GM23338 (cell line): ENCODE results near the gene AZU1. TPM values are rescaled to one million over a fixed set of nuclear protein-coding genes. Genes with fewer than 3 reads are reported as not detected.

Experiments
- ATAC-seq: fragments of 200-7000 bp; cut with Tn5 transposase; 3 replicates; pipeline ENCODE4 v1.9.1; 2020
- DNase-seq: peaks from one replicate; pipeline ENCODE4 v3.0.0-alpha.2; 2015; ENCODE audit warnings: low spot score
- H2AFZ ChIP-seq: fragments of 200-600 bp; sonication (generic); 2 replicates; pipeline ENCODE4 v1.8.0; 2016; ENCODE audit warnings: antibody characterized with exemption, mild to moderate bottlenecking, moderate library complexity
- H3F3A ChIP-seq: fragments of 200-600 bp; sonication (generic); replicated peaks from 2 replicates; pipeline ENCODE4 v1.8.0; 2017; ENCODE audit warnings: antibody characterized with exemption, mixed run types, low read depth
- H3K27ac ChIP-seq: fragments of 200-600 bp; sonication (generic); 2 replicates; pipeline ENCODE4 v1.6.1; 2016; ENCODE audit warnings: low read depth
- H3K27me3 ChIP-seq: fragments of 200-600 bp; sonication (generic); 2 replicates; pipeline ENCODE4 v1.8.0; 2016; ENCODE audit warnings: mild to moderate bottlenecking, mixed run types, moderate library complexity; ENCODE audit not compliant: insufficient read depth
- H3K36me3 ChIP-seq: fragments of 200-600 bp; sonication (generic); 2 replicates; pipeline ENCODE4 v1.8.0; 2016; ENCODE audit warnings: mild to moderate bottlenecking; ENCODE audit not compliant: insufficient read depth
- H3K4me1 ChIP-seq: fragments of 200-600 bp; sonication (generic); 2 replicates; pipeline ENCODE4 v1.8.0; 2016; ENCODE audit warnings: mild to moderate bottlenecking, moderate library complexity; ENCODE audit not compliant: insufficient read depth
- H3K4me2 ChIP-seq: fragments of 200-600 bp; sonication (generic); 2 replicates; pipeline ENCODE4 v1.7.1; 2017; ENCODE audit warnings: mixed run types
- H3K4me3 ChIP-seq: fragments of 200-600 bp; sonication (generic); 2 replicates; pipeline ENCODE4 v1.6.1; 2016; ENCODE audit warnings: mixed run types
- H3K79me2 ChIP-seq: fragments of 200-600 bp; sonication (generic); replicated peaks from 2 replicates; pipeline ENCODE4 v1.8.0; 2017; ENCODE audit warnings: mild to moderate bottlenecking; ENCODE audit not compliant: insufficient read depth
- H3K9me2 ChIP-seq: fragments of 200-600 bp; sonication (generic); 2 replicates; pipeline ENCODE4 v1.8.0; 2017; ENCODE audit not compliant: insufficient read depth
- H4K20me1 ChIP-seq: fragments of 200-600 bp; sonication (generic); replicated peaks from 2 replicates; pipeline ENCODE4 v1.8.0; 2017; ENCODE audit warnings: mild to moderate bottlenecking; ENCODE audit not compliant: insufficient read depth
- H3K27ac Mint-ChIP-seq: 2 replicates; pipeline ENCODE4 v1.8.0; 2020; ENCODE audit warnings: inconsistent platforms, mild to moderate bottlenecking, moderate library complexity, mixed read lengths
- H3K27me3 Mint-ChIP-seq: 3 replicates; pipeline ENCODE4 v1.8.0; 2022; ENCODE audit warnings: low read depth, mild to moderate bottlenecking, moderate library complexity, mixed read lengths, inconsistent platforms; ENCODE audit not compliant: insufficient read depth, poor library complexity
- H3K36me3 Mint-ChIP-seq: 3 replicates; pipeline ENCODE4 v1.8.0; 2021; ENCODE audit warnings: low read depth, mild to moderate bottlenecking, inconsistent platforms, moderate library complexity, mixed read lengths
- H3K4me1 Mint-ChIP-seq: 3 replicates; pipeline ENCODE4 v1.8.0; 2020; ENCODE audit warnings: mild to moderate bottlenecking, inconsistent platforms, mixed read lengths
- H3K4me3 Mint-ChIP-seq: 3 replicates; pipeline ENCODE4 v1.8.0; 2021; ENCODE audit warnings: moderate library complexity, mild to moderate bottlenecking, inconsistent platforms, mixed read lengths
- H3K9me3 Mint-ChIP-seq: 3 replicates; pipeline ENCODE4 v1.8.0; 2020; ENCODE audit warnings: moderate library complexity, mild to moderate bottlenecking, inconsistent platforms, mixed read lengths
- CREB1 ChIP-seq: fragments of 250-450 bp; sonication (Bioruptor Pico); IDR thresholded peaks from 2 replicates; pipeline ENCODE4 v1.5.0; 2020; ENCODE audit warnings: low read depth, mild to moderate bottlenecking, moderate library complexity
- ETS1 ChIP-seq: IDR thresholded peaks from 2 replicates; pipeline ENCODE4 v1.6.1; 2016; ENCODE audit warnings: antibody characterized with exemption
- EZH2 ChIP-seq: fragments of 200-600 bp; sonication (generic); IDR thresholded peaks from one replicate; pipeline ENCODE4 v1.8.0; 2017; ENCODE audit warnings: antibody characterized with exemption, mild to moderate bottlenecking, low read depth; ENCODE audit not compliant: unreplicated experiment
- EZH2phosphoT487 ChIP-seq: fragments of 200-600 bp; sonication (generic); IDR thresholded peaks from one replicate; pipeline ENCODE4 v1.8.1; 2018; ENCODE audit warnings: antibody characterized with exemption; ENCODE audit not compliant: unreplicated experiment
- JUNB ChIP-seq: IDR thresholded peaks from one replicate; pipeline ENCODE4 v1.6.1; 2016; ENCODE audit warnings: antibody characterized with exemption; ENCODE audit not compliant: unreplicated experiment
- NANOG ChIP-seq: IDR thresholded peaks from 2 replicates; pipeline ENCODE4 v1.6.1; 2016; ENCODE audit warnings: antibody characterized with exemption, borderline replicate concordance
- POLR2AphosphoS5 ChIP-seq: IDR thresholded peaks from 2 replicates; pipeline ENCODE4 v1.6.1; 2016; ENCODE audit warnings: antibody characterized with exemption, low read depth
- REST ChIP-seq: IDR thresholded peaks from one replicate; pipeline ENCODE4 v1.6.1; 2018; ENCODE audit warnings: antibody characterized with exemption; ENCODE audit not compliant: unreplicated experiment
- STAT1 ChIP-seq: IDR thresholded peaks from one replicate; pipeline ENCODE4 v1.6.1; 2016; ENCODE audit warnings: antibody characterized with exemption; ENCODE audit not compliant: unreplicated experiment
- ZNF114 ChIP-seq: fragments of 250-450 bp; sonication (Bioruptor Pico); IDR thresholded peaks from 2 replicates; pipeline ENCODE4 v1.5.0; 2020; ENCODE audit warnings: mild to moderate bottlenecking, moderate library complexity
- ZNF331 ChIP-seq: fragments of 250-450 bp; sonication (Bioruptor Pico); IDR thresholded peaks from 2 replicates; pipeline ENCODE4 v1.5.0; 2020; ENCODE audit warnings: low read depth, mild to moderate bottlenecking, moderate library complexity
- ZNF462 ChIP-seq: fragments of 250-450 bp; sonication (Bioruptor Pico); IDR thresholded peaks from 2 replicates; pipeline ENCODE4 v1.5.0; 2020; ENCODE audit warnings: mild to moderate bottlenecking, moderate library complexity
- polyA plus RNA-seq: library from polyadenylated mRNA; unstranded; fragments of >200 nt; fragmentation: Nextera tagmentation; extraction: Ambion mirVana; gene quantifications from 2 replicates; pipeline ENCODE4 v1.2.1, GENCODE V29; 2016
- total RNA-seq: library from RNA; depleted of rRNA; stranded (reverse); fragments of >200 nt; shearing (Covaris generic); gene quantifications from 2 replicates; pipeline ENCODE4 v1.2.3, GENCODE V29; 2014
- TF ChIP-seq, protein P1 (sequence below), 2 experiments: fragments of 200-600 bp in 1 of 2; sonication (generic) in 1 of 2; conservative IDR thresholded peaks; 2 replicates each; pipeline versions ENCODE4 v1.5.1 to v1.6.1; 2016 to 2017; ENCODE audit warnings: antibody characterized with exemption in 2 of 2, low read depth in 2 of 2, mild to moderate bottlenecking in 2 of 2, moderate library complexity in 1 of 2

The AZU1 gene
- total and polyA plus RNA-seq, 2 experiments from 2014 or later = 0.78 to 1.4 TPM

DNA sequence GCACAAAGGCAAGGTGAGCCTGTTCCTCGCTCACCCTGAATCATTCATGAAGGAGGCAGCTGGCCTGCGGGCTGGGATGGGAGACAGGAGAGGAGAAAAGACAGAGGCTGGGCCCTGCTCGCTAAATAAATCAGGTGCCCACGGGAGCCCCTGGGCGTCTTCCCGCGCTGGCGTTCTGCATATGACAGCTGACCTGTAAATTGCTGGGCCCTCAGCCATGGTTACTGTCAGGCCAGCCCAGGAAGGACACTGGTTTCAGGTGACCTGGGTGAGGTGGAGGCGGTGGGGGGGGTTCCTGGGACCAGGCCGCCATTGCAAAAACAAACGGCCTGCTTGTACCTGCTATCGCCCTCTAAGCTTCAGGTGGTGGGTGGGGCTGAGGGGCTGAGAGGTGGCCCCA is 33.8 kb upstream of the AZU1 start:
- H3K4me2 ChIP-seq = no peak overlapping the region
- ATAC-seq (no peak), DNase-seq (peak; percentile 7)
- H2AFZ ChIP-seq = no peak overlapping the region
- H3K36me3 Mint-ChIP-seq = peaks cover 6% of the 10 kb centered on the region
- H3K4me1 ChIP-seq = peaks cover 35% of the 10 kb centered on the region
- H3K27ac Mint-ChIP-seq = no peak overlapping the region
- peaks cover 26% of the 10 kb centered on the region for H3F3A ChIP-seq
- H3K4me3 Mint-ChIP-seq = no peak overlapping the region
- H3K36me3 ChIP-seq = no peaks in the 10 kb centered on the region
- H3K27ac ChIP-seq = peak overlapping the region; percentile 70; the same call in 1 of the 2 replicates
- H4K20me1 ChIP-seq = peaks cover 4% of the 10 kb centered on the region; the same call in 1 of the 2 replicates
- no peaks in the 10 kb centered on the region for H3K9me3 Mint-ChIP-seq
- H3K79me2 ChIP-seq = peaks cover 13% of the 10 kb centered on the region
- no peaks in the 10 kb centered on the region for H3K9me2 ChIP-seq
- TF ChIP-seq EZH2 (no peak), POLR2AphosphoS5 (no peak), ZNF331 (no peak), JUNB (no peak), ZNF114 (CRISPR knock-in tag) (no peak), ZNF462 (CRISPR knock-in tag) (no peak), NANOG (no peak), EZH2phosphoT487 (no peak), CREB1 (CRISPR knock-in tag) (no peak), REST (no peak), ETS1 (no peak), STAT1 (no peak)
- TF ChIP-seq, protein P1, sequence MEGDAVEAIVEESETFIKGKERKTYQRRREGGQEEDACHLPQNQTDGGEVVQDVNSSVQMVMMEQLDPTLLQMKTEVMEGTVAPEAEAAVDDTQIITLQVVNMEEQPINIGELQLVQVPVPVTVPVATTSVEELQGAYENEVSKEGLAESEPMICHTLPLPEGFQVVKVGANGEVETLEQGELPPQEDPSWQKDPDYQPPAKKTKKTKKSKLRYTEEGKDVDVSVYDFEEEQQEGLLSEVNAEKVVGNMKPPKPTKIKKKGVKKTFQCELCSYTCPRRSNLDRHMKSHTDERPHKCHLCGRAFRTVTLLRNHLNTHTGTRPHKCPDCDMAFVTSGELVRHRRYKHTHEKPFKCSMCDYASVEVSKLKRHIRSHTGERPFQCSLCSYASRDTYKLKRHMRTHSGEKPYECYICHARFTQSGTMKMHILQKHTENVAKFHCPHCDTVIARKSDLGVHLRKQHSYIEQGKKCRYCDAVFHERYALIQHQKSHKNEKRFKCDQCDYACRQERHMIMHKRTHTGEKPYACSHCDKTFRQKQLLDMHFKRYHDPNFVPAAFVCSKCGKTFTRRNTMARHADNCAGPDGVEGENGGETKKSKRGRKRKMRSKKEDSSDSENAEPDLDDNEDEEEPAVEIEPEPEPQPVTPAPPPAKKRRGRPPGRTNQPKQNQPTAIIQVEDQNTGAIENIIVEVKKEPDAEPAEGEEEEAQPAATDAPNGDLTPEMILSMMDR (conservative IDR thresholded peaks at IDR 0.05; ENCODE audit: low read depth in 2 of 2) = no peak
- no peak overlapping the region for H3K4me3 ChIP-seq
- peaks cover 31% of the 10 kb centered on the region for H3K4me1 Mint-ChIP-seq
- H3K27me3 Mint-ChIP-seq = peaks cover 12% of the 10 kb centered on the region
- H3K27me3 ChIP-seq = no peaks in the 10 kb centered on the region
